DMS53 treated with DMSO at 0.1 percent for 48 hours (cell line): Measurements from ENCODE around the gene RNF175.

Experiments
- DNase-seq: peaks from one replicate; lab custom pipeline; 2025; ENCODE audit not compliant: unreplicated experiment; lab: John Stamatoyannopoulos, UW

The RNF175 gene

DNA sequence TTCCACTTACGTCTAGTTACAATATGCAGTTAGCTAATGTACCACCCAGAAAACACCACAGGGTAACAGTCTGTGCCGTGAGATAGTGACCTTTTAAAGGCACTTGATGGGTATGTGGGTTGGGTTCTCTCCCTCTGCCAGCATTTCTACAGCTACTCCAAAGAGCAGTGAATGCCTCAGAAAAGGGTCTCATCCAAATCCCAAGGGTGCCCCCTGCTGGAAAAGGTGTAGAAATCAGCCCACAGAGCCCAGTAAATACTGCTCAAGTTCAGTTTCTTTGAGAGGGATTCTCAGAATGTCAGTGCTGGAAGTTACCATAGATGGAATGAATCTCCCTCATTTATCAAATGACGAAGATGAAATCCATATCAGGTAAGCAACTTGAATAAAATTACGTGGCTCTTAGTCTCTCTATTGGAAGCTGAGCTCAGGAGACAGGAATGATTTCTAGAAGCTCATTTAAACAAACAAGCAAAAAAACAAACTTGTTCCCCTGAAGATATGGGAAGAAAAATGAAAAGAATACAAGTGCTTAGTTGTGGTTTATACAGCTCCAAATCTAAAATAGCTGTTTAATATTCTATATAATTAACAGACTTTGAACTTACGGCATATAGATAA lies 9.5 kb downstream of the RNF175 start:
- peak; percentile 54 for DNase-seq

GRCh38 chr4:153748378-153748777 lies 11.4 kb downstream of the RNF175 start:
- DNase-seq = no peak

GRCh38 chr4:153747406-153747955 lies 12.3 kb downstream of the RNF175 start:
- no peak for DNase-seq

GRCh38 chr4:153745651-153746050 lies 14.2 kb downstream of the RNF175 start:
- DNase-seq = no peak

DNA sequence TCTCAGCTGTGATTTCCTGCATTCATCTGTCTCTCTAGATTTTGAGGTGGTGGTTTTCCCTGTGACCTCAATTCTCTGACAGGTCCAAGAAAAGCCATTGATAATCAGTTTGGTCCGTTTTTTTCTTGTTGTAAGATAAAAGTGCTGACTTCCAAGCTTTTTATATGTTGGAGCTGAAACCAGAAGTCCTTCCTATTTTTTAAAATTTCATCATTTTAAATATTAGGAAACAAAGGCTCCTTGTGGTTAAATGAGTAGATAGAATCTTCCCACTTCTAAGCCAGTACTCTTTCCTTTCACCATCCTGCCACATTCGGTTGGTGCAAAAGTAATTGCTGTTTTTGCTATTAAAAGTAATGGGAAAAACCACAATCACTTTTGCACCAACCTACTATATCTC lies 18.3 kb downstream of the RNF175 start:
- DNase-seq = no peak

- no peak for DNase-seq
Observed at GRCh38 chr4:153735906-153736461, 23.8 kb downstream of the RNF175 start.

- DNase-seq = no peak
Observed at GRCh38 chr4:153733751-153734448, 25.9 kb downstream of the RNF175 start.

GRCh38 chr4:153731239-153731638 lies 28.6 kb downstream of the RNF175 start:
- DNase-seq = no peak

- no peak for DNase-seq
Observed at GRCh38 chr4:153729895-153730294, 29.9 kb downstream of the RNF175 start.

- no peak for DNase-seq
Observed at GRCh38 chr4:153728660-153729059, 31.2 kb downstream of the RNF175 start.

- no peak for DNase-seq
Observed at GRCh38 chr4:153728151-153728550, 31.7 kb downstream of the RNF175 start.

- DNase-seq = no peak
Observed at GRCh38 chr4:153725831-153726154, 34.0 kb downstream of the RNF175 start.

DNA sequence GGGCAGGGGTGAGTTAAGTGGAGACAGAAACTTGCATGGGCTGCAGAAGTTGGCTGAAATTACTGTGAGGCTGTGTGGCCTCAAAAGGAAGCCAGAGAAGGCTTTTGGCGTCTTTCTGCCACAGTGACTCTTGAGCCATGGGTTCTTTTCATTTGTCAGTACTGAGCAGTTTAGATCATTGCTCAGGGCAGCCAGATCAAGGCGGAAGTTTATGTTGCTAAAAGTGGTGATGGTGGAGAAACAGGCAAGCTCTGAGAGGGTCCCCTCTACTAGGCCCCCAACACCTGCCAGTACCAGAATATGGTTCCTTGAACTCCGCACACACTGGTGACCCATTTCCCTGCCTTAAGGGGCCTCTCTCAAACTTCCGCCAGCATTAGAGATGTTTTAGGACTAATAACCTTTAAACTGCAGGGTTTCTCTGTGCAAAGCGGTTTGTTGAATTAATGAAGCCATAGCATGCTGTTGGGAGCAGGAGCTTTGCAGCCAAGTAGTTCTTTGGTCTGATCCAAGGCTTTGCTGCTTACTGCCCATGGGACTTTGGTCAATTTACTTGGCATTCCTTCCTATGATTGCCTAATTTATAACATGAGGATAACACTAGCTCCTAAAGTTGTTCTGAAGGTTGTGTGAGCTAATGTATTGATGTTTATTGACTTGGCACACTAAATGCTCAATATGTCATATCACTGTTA lies 34.5 kb downstream of the RNF175 start:
- no peak for DNase-seq

DNA sequence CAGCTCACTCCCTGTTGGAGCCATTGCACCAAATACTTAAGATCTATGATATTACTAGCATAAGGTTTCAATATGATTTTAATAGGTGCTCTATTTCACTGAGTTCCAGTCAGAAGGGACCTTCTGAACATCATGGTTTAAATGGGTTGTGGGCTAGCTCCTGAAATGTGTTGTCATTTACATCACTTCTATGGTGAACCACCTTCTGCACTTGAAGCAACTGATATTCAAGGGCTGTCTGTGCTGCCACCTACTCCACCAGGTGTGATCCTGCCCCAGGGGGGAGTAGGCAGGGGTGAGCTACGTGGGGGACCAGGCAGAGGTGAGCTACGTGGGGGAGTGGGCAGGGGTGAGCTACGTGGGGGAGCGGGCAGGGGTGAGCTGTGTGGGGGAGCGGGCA lies 35.2 kb downstream of the RNF175 start:
- no peak for DNase-seq

- no peak for DNase-seq
Observed at GRCh38 chr4:153722036-153722435, 37.8 kb downstream of the RNF175 start.

- peak; percentile 1 for DNase-seq
Observed at GRCh38 chr4:153713866-153714646, 45.8 kb downstream of the RNF175 start.

DNA sequence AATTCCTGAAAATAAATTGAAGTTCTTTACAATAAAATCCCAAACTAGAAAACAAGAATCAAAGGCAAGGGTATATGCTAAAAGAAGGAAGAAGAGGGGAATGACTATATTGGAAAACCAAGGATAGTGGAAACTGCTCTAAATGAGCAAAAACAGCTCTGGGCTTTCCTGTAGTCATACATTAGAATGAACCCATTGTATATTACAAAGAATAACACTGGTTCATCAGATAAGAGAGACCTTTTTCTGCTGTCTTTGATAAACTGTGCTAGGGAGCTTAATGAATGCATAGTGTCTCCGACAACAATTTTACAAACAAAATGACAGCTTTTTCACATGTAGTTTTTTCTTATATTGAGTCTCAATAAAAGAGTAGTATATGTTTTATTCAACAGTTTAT lies 49.1 kb downstream of the RNF175 start:
- DNase-seq = no peak

DNA sequence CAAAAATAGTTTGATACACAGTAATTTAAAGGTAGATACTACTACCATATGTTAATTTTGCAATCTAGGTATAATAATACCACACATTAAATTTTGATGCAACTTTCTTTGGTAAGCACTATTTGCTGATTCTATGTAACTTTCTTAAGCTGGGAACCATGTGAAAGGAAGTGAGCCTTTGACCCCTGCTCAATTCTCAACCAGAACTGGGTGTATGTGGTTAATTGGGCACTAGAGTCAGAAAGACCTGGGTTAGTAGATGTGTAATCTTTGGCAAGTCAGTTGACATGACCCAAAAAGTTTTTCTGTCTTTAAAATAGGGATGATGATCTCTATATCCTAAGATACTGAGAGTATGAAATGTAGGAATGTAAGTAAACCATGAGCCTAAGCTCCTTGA lies 53.3 kb downstream of the RNF175 start:
- no peak for DNase-seq

GRCh38 chr4:153705743-153706468 lies 53.9 kb downstream of the RNF175 start:
- DNase-seq = no peak

DNA sequence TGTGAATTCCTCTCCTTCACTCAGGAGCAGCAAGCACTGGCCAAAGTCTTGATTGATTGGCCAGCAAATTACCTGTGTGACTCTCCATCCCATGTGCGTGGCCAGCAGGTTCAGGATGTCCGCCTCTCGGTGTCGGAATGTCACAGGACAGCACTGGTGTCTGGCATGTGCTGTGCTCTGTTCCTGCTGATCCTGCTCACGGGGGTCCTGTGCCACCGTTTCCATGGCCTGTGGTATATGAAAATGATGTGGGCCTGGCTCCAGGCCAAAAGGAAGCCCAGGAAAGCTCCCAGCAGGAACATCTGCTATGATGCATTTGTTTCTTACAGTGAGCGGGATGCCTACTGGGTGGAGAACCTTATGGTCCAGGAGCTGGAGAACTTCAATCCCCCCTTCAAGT lies 55.3 kb downstream of the RNF175 start:
- no peak for DNase-seq
